AG08395 (cell line): ENCODE data around the gene DYNLL2.
"Not testable (repeated sequence)": the region's sequence is repeated elsewhere in the genome, so short reads cannot be mapped to it uniquely, and the experiment has no call there.

Source experiments
- DNase-seq: peaks from one replicate; pipeline ENCODE4 v3.0.0; 2012; ENCODE audit warnings: mixed read lengths, low spot score

Gene DYNLL2

GRCh38 chr17:58082870-58083490 lies at the start of gene DYNLL2:
TSS of gene DYNLL2 (plus strand) at chr17:58083419. CDS start at chr17:58087091, 3,672 bp downstream.
- peak; percentile 97 for DNase-seq

- DNase-seq: no peak
Observed at GRCh38 chr17:58039975-58040374, 43.2 kb upstream of the DYNLL2 start.

- DNase-seq: no peak
Observed at GRCh38 chr17:58040386-58040785, 42.8 kb upstream of the DYNLL2 start.

- DNase-seq: no peak
Observed at GRCh38 chr17:58041161-58041560, 42.1 kb upstream of the DYNLL2 start.

GRCh38 chr17:58043221-58044181 lies 39.7 kb upstream of the DYNLL2 start:
- no peak for DNase-seq

GRCh38 chr17:58044256-58044655 lies 39.0 kb upstream of the DYNLL2 start:
- DNase-seq: not testable (repeated sequence)

- DNase-seq: peak; percentile 38
Observed at GRCh38 chr17:58046239-58047094, 36.8 kb upstream of the DYNLL2 start.

- peak; percentile 56 for DNase-seq
Observed at GRCh38 chr17:58047376-58048150, 35.7 kb upstream of the DYNLL2 start.

GRCh38 chr17:58049533-58049932 lies 33.7 kb upstream of the DYNLL2 start:
- DNase-seq: no peak

GRCh38 chr17:58050966-58051365 lies 32.3 kb upstream of the DYNLL2 start:
- no peak for DNase-seq

GRCh38 chr17:58051468-58051867 lies 31.8 kb upstream of the DYNLL2 start:
- no peak for DNase-seq

GRCh38 chr17:58052407-58052806 lies 30.8 kb upstream of the DYNLL2 start:
- no peak for DNase-seq

GRCh38 chr17:58052945-58053715 lies 30.1 kb upstream of the DYNLL2 start:
- DNase-seq: no peak

- DNase-seq: no peak
Observed at GRCh38 chr17:58054641-58055040, 28.6 kb upstream of the DYNLL2 start.

- no peak for DNase-seq
Observed at GRCh38 chr17:58056476-58056875, 26.7 kb upstream of the DYNLL2 start.

- no peak for DNase-seq
Observed at GRCh38 chr17:58059141-58059540, 24.1 kb upstream of the DYNLL2 start.

GRCh38 chr17:58060596-58061191 lies 22.5 kb upstream of the DYNLL2 start:
- peak; percentile 46 for DNase-seq

GRCh38 chr17:58061672-58062071 lies 21.5 kb upstream of the DYNLL2 start:
- DNase-seq: no peak

- DNase-seq: no peak
Observed at GRCh38 chr17:58065238-58065637, 18.0 kb upstream of the DYNLL2 start.

- no peak for DNase-seq
Observed at GRCh38 chr17:58066401-58066800, 16.8 kb upstream of the DYNLL2 start.
